ENCODE data around the gene KRTAP12-1.

Gene KRTAP12-1

GRCh38 chr21:44711327-44712202 lies 29.6 kb upstream of the KRTAP12-1 start, which contains the start of gene TSPEAR:
Gene TSPEAR (minus strand): TSS chr21:44711572. CDS start chr21:44711514, 58 bp downstream.
- DNase-seq (ENCODE audit: low read depth in 1 of 2, low spot score in 1 of 2): no peak

- no peak for DNase-seq (ENCODE audit: low read depth in 1 of 2, low spot score in 1 of 2)
Observed at GRCh38 chr21:44710756-44711326, 28.9 kb upstream of the KRTAP12-1 start.

- DNase-seq (ENCODE audit: low read depth in 1 of 2, low spot score in 1 of 2): no peak
Observed at GRCh38 chr21:44710294-44710665, 28.3 kb upstream of the KRTAP12-1 start.

- no peak for DNase-seq (ENCODE audit: low read depth in 1 of 2, low spot score in 1 of 2)
Observed at GRCh38 chr21:44709426-44710293, 27.7 kb upstream of the KRTAP12-1 start.

- no peak for DNase-seq (ENCODE audit: low read depth in 1 of 2, low spot score in 1 of 2)
Observed at GRCh38 chr21:44708866-44709425, 27.0 kb upstream of the KRTAP12-1 start.

- no peak for DNase-seq (ENCODE audit: low read depth in 1 of 2, low spot score in 1 of 2)
Observed at GRCh38 chr21:44708213-44708865, 26.4 kb upstream of the KRTAP12-1 start.

- no peak for DNase-seq (ENCODE audit: low read depth in 1 of 2, low spot score in 1 of 2)
Observed at GRCh38 chr21:44706706-44707581, 25.0 kb upstream of the KRTAP12-1 start.

- DNase-seq (ENCODE audit: low read depth in 1 of 2, low spot score in 1 of 2): no peak
Observed at GRCh38 chr21:44706026-44706705, 24.2 kb upstream of the KRTAP12-1 start.

GRCh38 chr21:44704636-44705001 lies 22.7 kb upstream of the KRTAP12-1 start:
- DNase-seq (ENCODE audit: low read depth in 1 of 2, low spot score in 1 of 2): no peak

- DNase-seq (ENCODE audit: low read depth in 1 of 2, low spot score in 1 of 2): no peak
Observed at GRCh38 chr21:44703731-44704635, 22.0 kb upstream of the KRTAP12-1 start.

- no peak for DNase-seq (ENCODE audit: low read depth in 1 of 2, low spot score in 1 of 2)
Observed at GRCh38 chr21:44702973-44703730, 21.2 kb upstream of the KRTAP12-1 start.

- no peak for DNase-seq (ENCODE audit: low read depth in 1 of 2, low spot score in 1 of 2)
Observed at GRCh38 chr21:44702111-44702972, 20.4 kb upstream of the KRTAP12-1 start.

- no peak for DNase-seq (ENCODE audit: low read depth in 1 of 2, low spot score in 1 of 2)
Observed at GRCh38 chr21:44701541-44701940, 19.6 kb upstream of the KRTAP12-1 start.

- no peak for DNase-seq (ENCODE audit: low read depth in 1 of 2, low spot score in 1 of 2)
Observed at GRCh38 chr21:44701023-44701400, 19.0 kb upstream of the KRTAP12-1 start.

- DNase-seq (ENCODE audit: low read depth in 1 of 2, low spot score in 1 of 2): no peak
Observed at GRCh38 chr21:44700101-44701022, 18.4 kb upstream of the KRTAP12-1 start.
